ENCODE data around the gene ITGB7.
A peak's percentile ranks its signal among the peaks of the same experiment; 100 is the strongest.
"Not testable (repeated sequence)": the region's sequence is repeated elsewhere in the genome, so short reads cannot be mapped to it uniquely, and the experiment has no call there.

The ITGB7 gene

GRCh38 chr12:53176750-53177149 is 30.3 kb downstream of the ITGB7 start:
- DNase-seq = no peak

DNA sequence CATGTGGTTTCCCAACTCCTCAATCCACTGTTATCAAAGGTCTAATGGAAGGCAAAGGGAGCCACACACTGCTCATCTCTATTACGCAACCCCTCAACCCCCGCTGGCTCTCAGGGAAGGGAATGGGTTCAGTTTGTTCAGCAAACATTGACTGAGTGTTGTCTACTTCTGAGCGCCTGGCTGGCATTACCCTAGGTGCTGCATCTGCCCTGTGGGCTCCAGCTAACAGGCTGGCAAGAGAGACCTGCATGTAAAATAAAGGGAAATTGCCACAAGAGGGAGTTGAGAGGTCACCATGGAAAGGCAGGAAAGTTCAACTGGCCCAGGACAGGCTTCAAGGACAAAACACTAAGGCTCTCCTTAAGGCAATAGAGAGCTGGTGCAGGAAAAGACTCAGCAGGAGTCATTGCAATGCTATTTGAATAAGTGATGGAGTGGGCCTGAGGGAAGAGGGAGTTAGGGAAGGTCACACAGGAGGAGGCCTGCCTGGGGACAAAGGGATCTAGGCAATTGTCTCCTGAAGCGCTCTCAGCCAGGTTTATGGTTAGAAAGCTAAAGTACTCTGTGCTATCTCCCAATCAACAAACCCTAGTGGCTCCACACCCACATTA is 32.1 kb downstream of the ITGB7 start:
- peak; percentile 38 for DNase-seq

DNA sequence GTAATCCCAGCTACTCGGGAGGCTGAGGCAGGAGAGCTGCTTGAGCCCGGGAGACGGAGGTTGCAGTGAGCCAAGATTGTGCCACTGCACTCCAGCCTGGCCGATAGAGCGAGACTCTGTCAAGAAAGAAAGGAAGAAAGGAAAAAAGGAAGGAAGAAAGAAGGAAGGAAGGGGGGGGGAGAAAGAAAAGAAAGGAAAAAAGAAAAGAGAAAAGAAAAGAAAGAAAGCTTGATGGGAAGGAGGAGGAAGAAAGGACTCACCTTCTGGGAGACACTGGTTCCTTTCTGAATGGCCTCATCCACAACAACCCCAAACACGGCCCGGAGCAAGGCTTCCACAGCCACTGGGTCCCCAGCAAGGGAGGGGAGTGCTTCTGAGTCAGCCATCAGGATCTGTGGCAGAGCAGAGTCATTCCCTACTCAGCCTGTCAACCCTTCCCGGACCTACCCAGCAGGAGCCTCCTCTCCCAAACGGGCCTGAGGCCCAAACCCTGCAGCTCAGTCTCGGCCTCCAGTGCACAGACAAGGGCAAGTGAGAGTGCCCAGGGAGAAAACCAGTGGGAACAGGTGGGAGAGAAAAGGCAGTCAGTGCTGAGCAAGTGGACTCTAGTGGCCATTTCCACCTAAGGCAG is 33.9 kb downstream of the ITGB7 start:
- no peak for DNase-seq

DNA sequence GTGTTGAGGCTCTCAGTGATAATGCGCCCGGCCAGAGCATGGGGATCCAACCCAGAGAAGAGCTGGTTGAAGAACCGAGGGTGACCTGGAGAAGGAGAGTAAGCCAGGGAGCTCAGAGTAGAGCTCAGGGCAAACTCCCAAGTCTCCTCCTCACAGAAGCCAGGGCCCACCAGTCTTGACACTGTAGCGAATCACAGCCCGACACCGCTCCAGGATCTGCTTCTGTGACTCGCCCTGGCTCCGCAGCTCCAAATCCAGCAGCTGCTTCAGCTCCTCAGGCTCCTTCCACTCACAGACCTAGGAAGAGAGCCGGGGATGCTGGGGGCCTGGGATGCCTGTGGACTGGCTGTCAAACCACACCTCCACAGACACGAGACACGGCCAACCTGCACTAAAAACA is 34.7 kb downstream of the ITGB7 start:
- no peak for DNase-seq

DNA sequence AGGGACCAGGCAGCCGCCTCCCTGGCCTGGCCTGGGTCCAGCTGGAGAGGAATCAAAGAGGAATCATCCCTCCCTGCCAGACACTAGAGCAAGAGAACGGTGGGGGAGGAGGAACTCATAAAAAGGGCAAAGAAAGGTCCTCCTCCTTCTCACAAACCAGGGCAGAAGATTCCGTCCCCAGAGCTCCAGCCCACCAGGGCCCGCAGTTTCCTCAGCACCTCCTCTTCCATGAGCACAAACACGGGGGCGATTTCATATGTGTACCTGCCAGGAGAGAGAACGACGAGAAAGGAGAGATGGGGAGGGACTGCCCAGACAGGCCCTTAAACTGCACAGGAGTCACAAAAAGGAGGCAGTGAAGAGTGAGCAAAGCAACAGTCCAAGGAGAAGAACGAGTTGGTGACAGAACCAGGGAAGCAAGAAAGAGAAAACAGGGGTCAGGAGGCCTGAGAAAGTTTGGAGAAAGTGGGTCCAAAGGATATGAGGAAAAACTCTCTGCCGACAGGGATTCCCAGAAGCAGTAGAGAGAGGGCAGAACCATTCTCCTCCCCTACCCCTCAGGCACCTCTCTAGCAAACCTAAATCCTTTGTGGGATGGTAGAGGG is 35.2 kb downstream of the ITGB7 start:
- no peak for DNase-seq

GRCh38 chr12:53170876-53171724 is 36.0 kb downstream of the ITGB7 start:
- no peak for DNase-seq

GRCh38 chr12:53170215-53170614 is 36.8 kb downstream of the ITGB7 start:
- DNase-seq = no peak

DNA sequence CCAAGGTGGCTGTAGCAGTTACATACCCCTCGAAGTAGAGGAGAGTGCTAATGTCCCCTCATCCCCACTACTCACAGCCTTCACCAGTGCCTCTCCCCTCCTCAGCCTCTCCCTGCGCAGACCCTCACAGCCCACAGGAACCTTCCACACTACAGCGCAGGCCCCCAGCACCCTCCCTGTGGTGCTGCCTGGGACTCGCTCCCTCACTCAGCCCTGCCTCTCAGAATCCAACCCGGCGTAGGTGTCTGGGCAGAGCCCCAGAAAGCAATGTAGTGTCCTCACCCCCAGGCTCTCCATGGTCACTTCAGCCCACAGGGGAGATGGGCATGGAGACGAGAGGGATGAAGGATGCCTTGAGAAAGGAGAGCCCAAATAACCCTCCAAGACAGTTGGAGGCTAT is 37.4 kb downstream of the ITGB7 start:
- DNase-seq = no peak

DNA sequence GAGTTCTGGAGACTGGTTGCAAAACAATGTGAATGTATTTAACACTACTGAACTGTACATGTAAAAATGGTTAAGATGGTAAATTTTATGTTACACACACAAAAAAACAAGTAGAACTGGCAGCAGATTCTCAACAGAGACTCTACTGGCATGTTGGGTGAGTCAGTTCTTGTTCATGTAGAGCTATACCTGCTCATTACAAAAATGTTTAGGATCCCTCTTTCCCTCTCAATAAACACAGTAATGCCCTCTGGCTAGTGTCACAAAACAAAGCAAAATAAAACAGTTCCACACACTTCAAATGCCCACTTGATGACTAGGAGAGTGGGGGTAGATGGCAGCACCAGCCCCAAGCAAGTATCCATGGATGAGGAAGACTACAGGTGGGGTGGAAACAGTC is 40.2 kb downstream of the ITGB7 start:
- DNase-seq = no peak

GRCh38 chr12:53163008-53163407 is 44.0 kb downstream of the ITGB7 start:
- not testable (repeated sequence) for DNase-seq

- DNase-seq = no peak
Measured at GRCh38 chr12:53161119-53161911, 45.7 kb downstream of the ITGB7 start.

GRCh38 chr12:53160673-53161072 is 46.4 kb downstream of the ITGB7 start:
- DNase-seq = no peak

- no peak for DNase-seq
Measured at GRCh38 chr12:53160000-53160399, 47.1 kb downstream of the ITGB7 start.

GRCh38 chr12:53159195-53159839 is 47.7 kb downstream of the ITGB7 start:
- peak; percentile 14 for DNase-seq

DNA sequence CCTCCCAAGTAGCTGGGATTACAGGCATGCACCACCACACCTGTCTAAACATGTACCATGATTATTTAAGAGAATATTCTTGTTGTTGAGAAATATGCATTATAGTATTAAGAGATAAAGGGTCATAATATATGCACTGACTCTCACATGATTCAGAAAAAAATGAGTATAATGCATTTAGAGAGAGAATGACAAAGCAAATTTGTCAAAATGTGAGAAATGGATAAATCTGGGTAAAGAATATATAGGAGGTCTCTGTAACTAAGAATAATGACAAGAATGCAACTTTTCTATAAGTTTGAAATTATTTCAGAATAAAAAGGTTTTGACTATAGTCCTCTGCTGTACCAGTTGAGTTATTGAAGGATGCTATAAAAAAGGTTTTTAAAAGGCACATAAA is 54.7 kb downstream of the ITGB7 start:
- no peak for DNase-seq

DNA sequence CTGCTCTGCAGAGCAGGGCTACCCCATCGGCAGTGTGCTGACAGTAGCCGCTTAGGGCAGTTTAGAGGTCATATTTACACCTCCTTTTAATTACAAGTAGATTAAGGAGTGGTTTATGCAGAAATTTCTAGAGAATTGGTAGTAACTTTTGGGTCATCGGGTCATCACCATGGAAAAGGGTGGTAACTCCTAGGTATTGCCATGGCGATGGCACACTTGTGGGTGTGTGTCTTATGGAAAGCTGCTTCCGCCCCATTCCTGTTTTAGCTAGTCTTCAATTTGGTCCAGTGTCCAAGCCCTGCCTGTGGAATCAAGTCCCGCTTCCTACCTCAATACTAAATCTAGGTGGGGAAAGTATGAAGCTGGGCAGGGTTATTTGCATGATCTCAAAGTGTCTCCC is 56.0 kb downstream of the ITGB7 start:
- no peak for DNase-seq

GRCh38 chr12:53147653-53148052 is 59.4 kb downstream of the ITGB7 start:
- DNase-seq = no peak

GRCh38 chr12:53147181-53147580 is 59.9 kb downstream of the ITGB7 start:
- no peak for DNase-seq

DNA sequence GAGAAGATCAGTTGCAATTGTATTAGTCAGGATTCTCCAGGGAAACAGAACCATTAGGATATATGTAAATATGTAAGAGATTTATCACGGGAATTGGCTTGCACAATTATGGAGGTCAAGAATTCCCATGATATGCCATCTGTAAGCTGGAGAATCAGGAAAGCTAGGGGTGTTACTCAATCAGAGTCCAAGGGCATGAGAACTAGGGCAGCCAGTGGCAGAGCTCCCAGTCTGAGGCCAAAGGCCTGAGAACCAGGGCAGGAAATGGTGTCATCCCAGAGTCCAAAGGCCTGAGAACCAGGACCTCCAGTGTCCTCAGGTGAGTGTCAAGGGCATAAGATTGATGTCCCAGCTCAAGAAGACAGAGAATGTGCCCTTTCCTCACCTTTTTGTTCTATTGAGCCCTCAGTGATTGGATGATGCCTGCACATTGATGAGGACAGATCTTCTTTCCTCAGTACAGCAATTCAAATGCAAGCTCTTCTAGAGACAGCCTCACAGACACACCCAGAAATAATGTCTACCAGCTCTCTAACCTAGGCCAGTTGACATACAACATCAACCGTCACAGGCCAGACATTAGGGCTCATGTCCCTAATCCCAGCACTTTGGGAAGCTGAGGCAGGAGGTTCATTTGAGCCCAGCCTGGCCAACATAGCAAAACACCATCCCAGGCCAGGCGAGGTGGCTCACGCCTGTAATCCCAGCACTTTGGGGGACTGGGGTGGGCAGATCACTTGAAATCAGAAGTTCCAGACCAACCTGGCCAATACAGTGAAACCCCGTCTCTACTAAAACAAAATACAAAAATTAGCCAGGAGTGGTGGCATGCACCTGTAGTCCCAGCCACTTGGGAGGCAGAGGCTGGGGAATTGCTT is 61.4 kb downstream of the ITGB7 start:
- no peak for DNase-seq

DNA sequence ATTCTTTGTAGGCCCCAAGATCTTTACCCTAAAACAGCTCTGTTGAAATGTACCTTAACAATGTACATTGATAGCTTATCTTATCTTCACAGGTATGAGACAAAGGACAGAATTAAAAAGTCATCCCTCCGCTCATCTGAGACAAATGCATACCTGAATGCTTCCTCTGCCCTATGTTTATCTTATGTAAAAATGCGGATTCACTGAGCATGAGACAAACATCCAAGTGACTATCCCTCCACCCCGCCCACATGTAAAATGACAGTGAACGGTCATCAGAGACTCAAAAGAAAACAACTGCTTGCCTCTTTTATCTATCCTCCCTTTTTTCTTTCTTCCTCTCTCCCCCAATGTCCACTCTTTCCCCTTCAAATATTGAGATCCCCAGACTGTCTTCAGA is 63.7 kb downstream of the ITGB7 start:
- DNase-seq = no peak

Measured in NCI-H2081 treated with DMSO at 0.1 percent for 48 hours (cell line).